Small intestine (tissue), 7 donors: ENCODE results near the gene SETD4. TPM values are rescaled to one million over a fixed set of nuclear protein-coding genes. Genes with fewer than 3 reads are reported as not detected.

Experiments used
- DNase-seq, 2 donors: peaks; one replicate each; pipeline versions ENCODE4 v3.0.0 to v3.0.0-alpha.2; 2013
- FAIRE-seq: peaks from 2 replicates; lab custom pipeline; 2012; peaks lifted over from hg19 to GRCh38; lab: Jason Lieb, UNC
- H3K27ac ChIP-seq, 3 donors: one replicate each; pipeline ENCODE4 v1.5.1; 2013; ENCODE audit warnings: low read length in 2 of 3, mild to moderate bottlenecking in 2 of 3, control low read depth in 1 of 3, inconsistent platforms in 1 of 3, low read depth in 1 of 3, moderate library complexity in 1 of 3
- H3K27me3 ChIP-seq, 3 donors: one replicate each; pipeline ENCODE4 v1.6.1; 2013; ENCODE audit warnings: low read length in 3 of 3, inconsistent platforms in 1 of 3; ENCODE audit not compliant: control insufficient read depth in 3 of 3, insufficient read depth in 3 of 3
- H3K36me3 ChIP-seq, 3 donors: one replicate each; pipeline ENCODE4 v1.6.1; 2013; ENCODE audit warnings: low read length in 3 of 3, inconsistent platforms in 1 of 3, low read depth in 1 of 3, mild to moderate bottlenecking in 1 of 3, moderate library complexity in 1 of 3; ENCODE audit not compliant: control insufficient read depth in 3 of 3, insufficient read depth in 2 of 3
- H3K4me1 ChIP-seq, 3 donors: one replicate each; pipeline ENCODE4 v1.6.1; 2013; ENCODE audit warnings: low read length in 2 of 3, inconsistent platforms in 1 of 3, low read depth in 1 of 3, mild to moderate bottlenecking in 1 of 3, moderate library complexity in 1 of 3; ENCODE audit not compliant: control insufficient read depth in 3 of 3, insufficient read depth in 2 of 3
- H3K4me3 ChIP-seq, 3 donors: one replicate each; pipeline ENCODE4 v1.5.1; 2013; ENCODE audit warnings: low read length in 3 of 3, control low read depth in 1 of 3, inconsistent platforms in 1 of 3, low read depth in 1 of 3, mild to moderate bottlenecking in 1 of 3, moderate library complexity in 1 of 3
- H3K9me3 ChIP-seq, 2 donors: one replicate each; pipeline ENCODE4 v1.6.1; 2013; ENCODE audit warnings: low read depth in 1 of 2, low read length in 1 of 2; ENCODE audit not compliant: control insufficient read depth in 2 of 2, insufficient read depth in 1 of 2
- WGBS, 3 donors: extraction: QIAGEN DNeasy Blood & Tissue Kit; methylation state at CpG; one replicate each; pipeline ENCODE4 v1.1.7; 2013; 5-methylcytosine and 5-hydroxymethylcytosine counted together
- polyA plus RNA-seq, 4 donors: library from polyadenylated mRNA; stranded (reverse) in 3 of 4; unstranded in 1 of 4; fragments of 200-250 nt in 3 of 4; fragments of 120-200 nt in 1 of 4; gene quantifications; one replicate each; pipeline versions ENCODE4 v1.2.1 to v1.2.3, GENCODE V29; 2013
- donor health status: healthy with polysubstance abuse.
- donor health status: control.
- donor health status: control.
- donor health status: Bipolar disorder and iron deficiency.
- donor health status: healthy.

SETD4 gene
- polyA plus RNA-seq, 4 donors: 8.9 to 20.6 (median 15.1) TPM

GRCh38 chr21:36065497-36066036 lies 5.2 kb upstream of the SETD4 start:
- H3K4me1 ChIP-seq: peaks cover 4 to 33% (median 10%) of the 10 kb centered on the region in 3 donors
- no peak for FAIRE-seq
- H3K4me3 ChIP-seq: no peak overlapping the region
- WGBS, 3 donors: 17 to 28% (median 26%) methylated on average over 3 of the region's 3 CpGs
- no peaks in the 10 kb centered on the region for H3K27me3 ChIP-seq
- no peaks in the 10 kb centered on the region for H3K36me3 ChIP-seq
- peak overlapping the region; percentile 53 to 63 (median 57) for H3K27ac ChIP-seq
- H3K9me3 ChIP-seq: peaks cover 0 to 7% of the 10 kb centered on the region in 2 donors
- DNase-seq: peak; percentile 72 to 85

DNA sequence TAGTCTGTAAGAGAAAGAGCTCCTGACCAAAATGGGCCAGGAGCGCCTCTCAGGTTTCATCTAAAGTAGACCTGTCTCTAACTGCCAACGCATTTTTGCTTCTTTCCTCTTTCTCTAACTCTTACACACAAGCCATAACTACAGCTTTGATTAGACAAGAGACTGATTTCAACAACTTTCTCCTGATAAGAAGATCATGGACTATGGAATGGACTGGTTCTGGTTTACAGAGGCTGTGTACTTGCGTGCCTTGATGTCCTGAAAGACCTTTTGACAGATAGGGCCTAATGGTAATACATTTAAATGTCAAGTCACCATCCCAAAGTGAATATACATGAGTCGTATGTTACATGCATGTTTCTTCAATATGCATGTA lies 3.7 kb upstream of the SETD4 start:
- no peak overlapping the region for H3K4me3 ChIP-seq
- H3K9me3 ChIP-seq: peaks cover 0 to 5% of the 10 kb centered on the region in 2 donors
- H3K27me3 ChIP-seq: no peaks in the 10 kb centered on the region
- WGBS, 3 donors: 35 to 68% (median 43%) methylated on average over 4 of the region's 4 CpGs
- no peak for FAIRE-seq
- DNase-seq: peak; percentile 65 to 87
- peak overlapping the region in 1 of 3 donors; percentile 78 for H3K27ac ChIP-seq
- no peaks in the 10 kb centered on the region for H3K36me3 ChIP-seq
- H3K4me1 ChIP-seq: peaks cover 0 to 26% (median 10%) of the 10 kb centered on the region in 3 donors

- Histone ChIP-seq H3K27ac (peak overlapping the region in 1 of 3 donors; percentile 78), H3K4me1 (peaks cover under 1 to 26% (median 10%) of the 10 kb centered on the region in 3 donors), H3K9me3 (no peaks in the 10 kb centered on the region), H3K4me3 (no peak overlapping the region), H3K36me3 (peaks cover 0 to under 1% (median 0%) of the 10 kb centered on the region in 3 donors), H3K27me3 (no peaks in the 10 kb centered on the region)
- FAIRE-seq: no peak
- whole genome bisulfite sequencing, 3 donors: 84 to 93% (median 89%) methylated on average over 14 of the region's 14 CpGs
- no peak for DNase-seq
Measured at GRCh38 chr21:36063375-36064084, 3.2 kb upstream of the SETD4 start.

GRCh38 chr21:36061445-36061844 lies 1.1 kb upstream of the SETD4 start:
- peaks cover 0 to 14% (median 6%) of the 10 kb centered on the region in 3 donors for H3K36me3 ChIP-seq
- no peaks in the 10 kb centered on the region for H3K9me3 ChIP-seq
- H3K4me3 ChIP-seq: no peak overlapping the region
- peaks cover 3 to 26% (median 7%) of the 10 kb centered on the region in 3 donors for H3K4me1 ChIP-seq
- H3K27me3 ChIP-seq: no peaks in the 10 kb centered on the region
- no peak for DNase-seq
- 96 to 100% (median 98%) methylated on average over 2 of the region's 2 CpGs for WGBS, 3 donors
- FAIRE-seq: no peak
- H3K27ac ChIP-seq: no peak overlapping the region

GRCh38 chr21:36059823-36060158 lies 535 bp downstream of the SETD4 start:
- H3K9me3 ChIP-seq: no peaks in the 10 kb centered on the region
- peaks cover 3 to 15% (median 7%) of the 10 kb centered on the region in 3 donors for H3K4me1 ChIP-seq
- H3K27ac ChIP-seq: peak overlapping the region; percentile 81 to 91 (median 82)
- no peaks in the 10 kb centered on the region for H3K27me3 ChIP-seq
- peaks cover 8 to 25% (median 11%) of the 10 kb centered on the region in 3 donors for H3K36me3 ChIP-seq
- no peak for DNase-seq
- WGBS, 3 donors: 0% methylated on average over 34 of the region's 34 CpGs
- peak overlapping the region; percentile 62 to 83 (median 75) for H3K4me3 ChIP-seq
- no peak for FAIRE-seq

DNA sequence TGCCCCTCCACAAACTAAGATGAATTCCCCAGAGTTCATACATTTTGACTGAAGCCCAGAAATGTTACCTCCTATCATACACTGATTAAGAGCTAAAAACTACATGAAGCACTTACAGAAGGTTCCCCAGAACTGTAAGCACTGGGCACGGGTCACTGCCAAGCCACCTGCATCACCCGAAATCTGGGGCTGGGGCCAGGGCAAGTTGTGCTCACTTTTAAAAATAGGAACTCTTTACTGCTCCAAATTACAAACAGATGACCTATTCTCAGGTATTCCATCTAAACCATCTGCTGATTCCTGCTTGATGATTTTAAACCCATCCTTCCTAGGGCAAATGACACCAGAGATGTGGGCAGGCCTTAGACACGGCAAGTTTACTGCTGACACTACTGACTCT lies 4.8 kb downstream of the SETD4 start:
- FAIRE-seq: no peak

GRCh38 chr21:36053715-36054062 lies 6.6 kb downstream of the SETD4 start:
- DNase-seq: peak in 1 of 2 donors; percentile 57
- WGBS, 3 donors: 72 to 92% (median 87%) methylated on average over 3 of the region's 3 CpGs
- H3K4me3 ChIP-seq: no peak overlapping the region
- peaks cover 0 to 10% (median 3%) of the 10 kb centered on the region in 3 donors for H3K4me1 ChIP-seq
- H3K27me3 ChIP-seq: no peaks in the 10 kb centered on the region
- peaks cover 12 to 55% (median 25%) of the 10 kb centered on the region in 3 donors for H3K36me3 ChIP-seq
- peak overlapping the region in 1 of 3 donors; percentile 26 for H3K27ac ChIP-seq
- H3K9me3 ChIP-seq: no peaks in the 10 kb centered on the region
- FAIRE-seq: no peak

More for the DNA sequence above, 4.8 kb downstream of the SETD4 start:
- H3K4me3 ChIP-seq: no peak overlapping the region
- H3K27ac ChIP-seq: no peak overlapping the region
- peaks cover 0 to 10% (median 3%) of the 10 kb centered on the region in 3 donors for H3K4me1 ChIP-seq
- DNase-seq: no peak
- no peaks in the 10 kb centered on the region for H3K9me3 ChIP-seq
- H3K27me3 ChIP-seq: no peaks in the 10 kb centered on the region
- WGBS, 3 donors: 94 to 96% (median 95%) methylated on average over 3 of the region's 3 CpGs
- peaks cover 11 to 49% (median 24%) of the 10 kb centered on the region in 3 donors for H3K36me3 ChIP-seq

DNA sequence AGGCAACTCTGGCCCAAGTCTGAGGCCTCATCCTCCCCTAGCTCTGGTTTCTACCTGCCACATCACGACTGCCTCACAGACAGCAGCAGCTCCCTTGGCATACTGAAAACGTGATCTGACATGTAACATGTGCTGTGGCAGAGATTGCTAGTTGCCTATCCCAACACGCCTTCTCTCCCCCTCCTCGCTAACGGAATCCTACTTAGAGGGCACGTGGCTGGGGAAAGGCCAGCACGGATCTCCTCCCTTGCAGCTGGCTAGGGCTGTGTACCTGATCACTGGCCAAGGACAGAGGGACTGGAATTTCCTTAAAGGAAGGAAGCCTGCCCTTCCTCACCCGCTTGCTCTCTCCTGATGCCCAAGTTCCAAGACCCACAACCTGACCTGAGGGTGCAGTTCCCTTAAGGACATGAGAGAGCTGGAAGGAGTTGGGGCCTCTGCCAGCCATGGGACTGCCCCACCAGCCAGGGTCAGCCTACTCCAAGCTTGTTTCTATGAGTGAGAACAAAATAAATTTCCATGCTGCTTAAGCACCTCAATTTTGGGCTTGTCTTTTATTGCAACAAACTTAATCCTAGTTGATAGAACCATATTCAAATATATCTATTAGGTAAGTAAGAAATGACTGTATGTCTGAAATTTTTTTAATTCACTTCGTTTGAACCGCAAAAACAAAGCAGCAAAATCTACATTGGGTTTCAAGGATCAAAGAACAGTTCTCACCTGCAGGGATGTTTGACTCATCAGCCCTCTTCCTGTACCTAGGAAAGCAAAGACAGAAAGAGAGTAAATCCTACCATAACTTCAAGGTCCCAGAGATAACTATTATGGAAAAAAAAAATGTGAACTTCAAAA lies 7.2 kb downstream of the SETD4 start:
- FAIRE-seq: no peak
- H3K4me1 ChIP-seq: peaks cover 0 to 10% (median 0%) of the 10 kb centered on the region in 3 donors
- no peaks in the 10 kb centered on the region for H3K9me3 ChIP-seq
- WGBS, 3 donors: 80 to 82% (median 82%) methylated on average over 10 of the region's 10 CpGs
- peak overlapping the region in 1 of 3 donors; percentile 54 for H3K27ac ChIP-seq
- H3K36me3 ChIP-seq: peaks cover 16 to 56% (median 28%) of the 10 kb centered on the region in 3 donors
- DNase-seq: no peak
- no peaks in the 10 kb centered on the region for H3K27me3 ChIP-seq
- no peak overlapping the region for H3K4me3 ChIP-seq
